GM10266 (cell line): ENCODE results near the gene NRARP.

Experiments used
- DNase-seq: peaks from one replicate; pipeline ENCODE4 v3.0.0; 2012; ENCODE audit errors: extremely low spot score
- CTCF ChIP-seq: IDR thresholded peaks from 2 replicates; pipeline ENCODE4 v1.5.1; 2012; ENCODE audit warnings: mild to moderate bottlenecking, low read depth; ENCODE audit not compliant: control insufficient read depth, insufficient read depth; ENCODE audit errors: missing control alignments

NRARP gene

GRCh38 chr9:137326445-137327065 is 24.5 kb upstream of the NRARP start:
- no peak for DNase-seq
- no peak for TF ChIP-seq CTCF

GRCh38 chr9:137325799-137326198 is 23.7 kb upstream of the NRARP start:
- TF ChIP-seq CTCF, result no peak
- DNase-seq, result no peak

GRCh38 chr9:137325124-137325523 is 23.1 kb upstream of the NRARP start:
- no peak for DNase-seq
- TF ChIP-seq CTCF, result no peak

- no peak for DNase-seq
- TF ChIP-seq CTCF, result no peak
Measured at GRCh38 chr9:137323531-137324331, 21.7 kb upstream of the NRARP start.

GRCh38 chr9:137321726-137322361 is 19.8 kb upstream of the NRARP start:
- DNase-seq, result no peak
- no peak for TF ChIP-seq CTCF

- no peak for TF ChIP-seq CTCF
- DNase-seq, result peak; percentile 75
Measured at GRCh38 chr9:137320555-137321384, 18.7 kb upstream of the NRARP start.
